Adrenal gland (tissue), 12 donors: ENCODE data around the gene HTR3C. TPM values are rescaled to one million over a fixed set of nuclear protein-coding genes. Genes with fewer than 3 reads are reported as not detected.

Experiments used
- DNase-seq, 7 donors: peaks; one replicate each; pipeline ENCODE4 v3.0.0-alpha.2; 2019 to 2020
- H3K27ac ChIP-seq, 5 donors: fragments of 200-600 bp; sonication (generic) in 4 of 5; 1 replicate in 3 of 5; 2 replicates in 2 of 5; pipeline versions ENCODE4 v1.5.1 to v1.8.0; 2016 to 2020; ENCODE audit warnings: mild to moderate bottlenecking in 1 of 5
- H3K27me3 ChIP-seq: fragments of 200-600 bp; 2 replicates; pipeline ENCODE4 v1.8.0; 2021
- H3K36me3 ChIP-seq, 2 donors: fragments of 200-600 bp; replicated peaks in 1 of 2; 1 replicate in 1 of 2; 2 replicates in 1 of 2; pipeline versions ENCODE4 v1.5.1 to v1.8.0; 2018 to 2022
- H3K4me1 ChIP-seq, 2 donors: fragments of 200-600 bp; replicated peaks in 1 of 2; 1 replicate in 1 of 2; 2 replicates in 1 of 2; pipeline versions ENCODE4 v1.5.1 to v1.8.0; 2018 to 2021
- H3K4me3 ChIP-seq, 4 donors: fragments of 200-600 bp; sonication (generic) in 3 of 4; one replicate each; pipeline ENCODE4 v1.5.1; 2016 to 2018
- H3K9me3 ChIP-seq, 3 donors: fragments of 200-600 bp; sonication (generic) in 1 of 3; replicated peaks in 1 of 3; 1 replicate in 2 of 3; 2 replicates in 1 of 3; pipeline versions ENCODE4 v1.5.1 to v1.8.0; 2016 to 2021
- CTCF ChIP-seq, 6 experiments: fragments of 450-650 bp in 4 of 6; fragments of 200-600 bp in 2 of 6; sonication (generic) in 1 of 6; IDR thresholded peaks; 1 replicate in 5 of 6; 2 replicates in 1 of 6; pipeline versions ENCODE4 v1.5.1 to v1.8.0; 2016 to 2021; ENCODE audit warnings: antibody characterized with exemption in 6 of 6, mild to moderate bottlenecking in 2 of 6, moderate library complexity in 1 of 6
- POLR2A ChIP-seq, 2 donors: fragments of 450-650 bp; IDR thresholded peaks; one replicate each; pipeline ENCODE4 v1.6.1; 2017; ENCODE audit warnings: antibody characterized with exemption in 2 of 2, mild to moderate bottlenecking in 2 of 2, moderate library complexity in 1 of 2
- WGBS, 4 donors: extraction: QIAGEN DNeasy Blood & Tissue Kit in 2 of 4; methylation state at CpG; one replicate each; pipeline versions ENCODE4 v1.1.5 to v1.1.7; 2013 to 2017; 5-methylcytosine and 5-hydroxymethylcytosine counted together
- intact Hi-C, 2 donors: fragments of 100-400 bp; cut with DNase I; formaldehyde crosslinking; loops; one replicate each; pipeline versions ENCODE4 v1.14.1 to v1.15.0; 2022 to 2023
- polyA plus RNA-seq, 3 donors: library from polyadenylated mRNA; stranded (reverse); fragments of 200-250 nt in 2 of 3; fragments of 350-450 nt in 1 of 3; fragmentation: Illumina TruSeq in 1 of 3; extraction: RNeasy Lipid Tissue Mini Kit (QIAGEN cat#74804) in 1 of 3; gene quantifications; one replicate each; pipeline ENCODE4 v1.2.3, GENCODE V29; 2013 to 2014
- total RNA-seq, 9 donors: library from RNA; depleted of rRNA in 4 of 9; stranded (reverse); fragments of >200 nt in 4 of 9; fragments of 120-200 nt in 1 of 9; fragmentation: NEBNext Ultra II Directional in 1 of 9; extraction: Animal tissue kit (Norgen Biotek cat#: 25700) in 1 of 9; gene quantifications; one replicate each; pipeline versions ENCODE4 v1.1.0 to v1.2.4, GENCODE V29; 2013 to 2023
- donor health status: healthy with polysubstance abuse.
- donor health status: Bipolar disorder and iron deficiency.
- donor health status: DM: yes; HTN: yes; CAD: no.
- donor health status: DM: no; HTN: no; CAD: no.
- donor health status: DM: no; HTN: no; CAD: no.
- donor health status: DM: yes; HTN: yes; CAD: no.

The HTR3C gene
- total and polyA plus RNA-seq, 12 donors, result 0.03 TPM; not detected in 11

- H3K4me3 ChIP-seq, result peak overlapping the region; percentile 59 to 100 (median 87)
- TF ChIP-seq POLR2A (IDR thresholded peaks at IDR 0.05) (no peak), CTCF (IDR thresholded peaks at IDR 0.05) (peak; percentile 62 to 98 (median 88))
- H3K27me3 ChIP-seq, result no peaks in the 10 kb centered on the region
- WGBS, 4 donors, result 8 to 37% (median 19%) methylated on average over 14 to 57 of the region's 57 CpGs
- intact Hi-C loops, result loop anchor here (5.0 to 10.0 kb wide), 2 partner anchors 115 to 118 kb away; partner anchors contain the start of gene EIF2B5 (in 1 of the 2)
- no peaks in the 10 kb centered on the region for H3K9me3 ChIP-seq
- H3K27ac ChIP-seq, result peak overlapping the region in 4 of 5 donors; percentile 55 to 93 (median 76)
- H3K36me3 ChIP-seq, result peaks cover 0 to 9% of the 10 kb centered on the region in 2 donors
- DNase-seq, result peak; percentile 34 to 74 (median 58)
- peaks cover 14 to 28% of the 10 kb centered on the region in 2 donors for H3K4me1 ChIP-seq
Measured at GRCh38 chr3:184016811-184017671, 35.8 kb upstream of the HTR3C start.

GRCh38 chr3:184017672-184018423, 35.0 kb upstream of the HTR3C start, which contains the start of gene ABCC5:
ABCC5 (minus strand) TSS chr3:184017884; CDS start chr3:184014392, 3,492 bp downstream.
- peak; percentile 94 to 97 (median 94) for DNase-seq
- intact Hi-C loops, result loop anchor here (5.0 to 10.0 kb wide), 2 partner anchors 116 to 117 kb away; partner anchors contain the start of gene EIF2B5 (in 1 of the 2)
- Histone ChIP-seq H3K4me1 (peaks cover 14 to 28% of the 10 kb centered on the region in 2 donors), H3K9me3 (no peaks in the 10 kb centered on the region), H3K27ac (peak within 1 kb of the TSS; percentile 51 to 93 (median 69)), H3K36me3 (peaks cover 0 to 9% of the 10 kb centered on the region in 2 donors), H3K27me3 (no peaks in the 10 kb centered on the region), H3K4me3 (peak within 1 kb of the TSS; percentile 59 to 100 (median 87))
- TF ChIP-seq POLR2A (IDR thresholded peaks at IDR 0.05) (peak in 1 of 2 donors; percentile 61), CTCF (IDR thresholded peaks at IDR 0.05) (peak in 3 of 6 experiments; percentile 12 to 58 (median 56))
- 0 to 1% (median 0%) methylated on average over 21 to 55 of the region's 55 CpGs for WGBS, 4 donors

- H3K4me1 ChIP-seq, result peaks cover 14 to 28% of the 10 kb centered on the region in 2 donors
- intact Hi-C loops, result loop anchor here (5.0 to 10.0 kb wide), 2 partner anchors 116 kb away; partner anchors contain the start of gene EIF2B5 (in 1 of the 2)
- H3K27ac ChIP-seq, result peak overlapping the region; percentile 51 to 93 (median 69)
Measured at GRCh38 chr3:184018424-184018973, 34.3 kb upstream of the HTR3C start.

More at GRCh38 chr3:184018424-184018973, 34.3 kb upstream of the HTR3C start:
- H3K27me3 ChIP-seq, result no peaks in the 10 kb centered on the region
- DNase-seq, result no peak
- TF ChIP-seq POLR2A (IDR thresholded peaks at IDR 0.05) (no peak), CTCF (IDR thresholded peaks at IDR 0.05) (no peak)
- 83 to 89% (median 87%) methylated on average over 21 of the region's 21 CpGs for WGBS, 4 donors
- H3K36me3 ChIP-seq, result peaks cover 0 to 6% of the 10 kb centered on the region in 2 donors
- H3K9me3 ChIP-seq, result no peaks in the 10 kb centered on the region
- H3K4me3 ChIP-seq, result peak overlapping the region in 2 of 4 donors; percentile 87
